HFF-Myc (cell line): ENCODE results near the gene CYP2S1.
A peak's percentile ranks its signal among the peaks of the same experiment; 100 is the strongest.

Experiments
- DNase-seq: peaks from one replicate; pipeline ENCODE4 v3.0.0-alpha.2; 2011; ENCODE audit warnings: low read depth; ENCODE audit errors: extremely low read depth
- H3K4me3 ChIP-seq: replicated peaks from 2 replicates; pipeline ENCODE4 v1.5.1; 2011; ENCODE audit warnings: low read depth, mild to moderate bottlenecking, control low read depth, low read length
- TF ChIP-seq, protein P1 (sequence below): IDR thresholded peaks from 2 replicates; pipeline ENCODE4 v1.5.1; 2012; ENCODE audit warnings: mild to moderate bottlenecking, low read depth, low read length, control low read depth; ENCODE audit errors: missing control alignments

The CYP2S1 gene

DNA sequence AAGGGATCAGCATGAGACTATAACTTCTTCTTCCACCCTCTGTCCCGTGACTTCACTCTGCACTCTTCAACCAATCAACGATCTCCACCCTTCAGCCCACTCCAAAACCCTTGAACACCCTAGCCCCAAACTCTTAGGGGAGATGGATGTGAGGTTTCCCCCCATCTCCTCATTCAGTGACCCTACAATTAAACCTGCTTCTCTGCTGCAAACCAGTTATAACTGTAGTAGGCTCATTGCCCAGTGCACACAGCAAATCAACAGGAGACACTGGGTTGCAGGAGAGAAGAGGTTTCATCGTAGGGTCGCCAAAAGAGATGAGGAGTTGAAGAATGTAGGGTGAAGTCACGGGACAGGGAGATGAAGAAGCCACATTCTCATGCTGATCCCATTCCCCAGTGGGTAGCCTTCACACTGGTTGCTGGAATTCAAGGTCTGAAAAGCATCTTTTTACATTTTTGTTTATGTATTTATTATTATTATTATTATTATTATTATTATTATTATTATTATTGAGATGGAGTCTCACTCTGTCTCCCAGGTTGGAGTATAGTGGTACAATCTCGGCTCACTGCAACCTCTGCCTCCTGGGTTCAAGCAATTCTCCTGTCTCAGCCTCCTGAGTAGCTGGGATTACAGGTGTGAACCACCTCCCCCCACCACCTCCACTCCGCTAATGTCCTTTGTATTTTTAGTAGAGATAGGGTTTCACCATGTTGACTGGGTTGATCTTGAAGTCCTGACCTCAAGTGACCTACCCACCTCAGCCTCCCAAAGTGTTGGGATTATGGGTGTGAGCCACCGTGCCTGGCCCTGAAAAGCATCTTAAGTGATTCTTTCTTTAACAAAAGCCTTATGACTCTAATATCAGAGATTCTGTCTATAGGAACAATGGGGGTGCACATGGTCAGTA, 5.8 kb upstream of the CYP2S1 start:
- no peak for DNase-seq
- TF ChIP-seq, protein P1, sequence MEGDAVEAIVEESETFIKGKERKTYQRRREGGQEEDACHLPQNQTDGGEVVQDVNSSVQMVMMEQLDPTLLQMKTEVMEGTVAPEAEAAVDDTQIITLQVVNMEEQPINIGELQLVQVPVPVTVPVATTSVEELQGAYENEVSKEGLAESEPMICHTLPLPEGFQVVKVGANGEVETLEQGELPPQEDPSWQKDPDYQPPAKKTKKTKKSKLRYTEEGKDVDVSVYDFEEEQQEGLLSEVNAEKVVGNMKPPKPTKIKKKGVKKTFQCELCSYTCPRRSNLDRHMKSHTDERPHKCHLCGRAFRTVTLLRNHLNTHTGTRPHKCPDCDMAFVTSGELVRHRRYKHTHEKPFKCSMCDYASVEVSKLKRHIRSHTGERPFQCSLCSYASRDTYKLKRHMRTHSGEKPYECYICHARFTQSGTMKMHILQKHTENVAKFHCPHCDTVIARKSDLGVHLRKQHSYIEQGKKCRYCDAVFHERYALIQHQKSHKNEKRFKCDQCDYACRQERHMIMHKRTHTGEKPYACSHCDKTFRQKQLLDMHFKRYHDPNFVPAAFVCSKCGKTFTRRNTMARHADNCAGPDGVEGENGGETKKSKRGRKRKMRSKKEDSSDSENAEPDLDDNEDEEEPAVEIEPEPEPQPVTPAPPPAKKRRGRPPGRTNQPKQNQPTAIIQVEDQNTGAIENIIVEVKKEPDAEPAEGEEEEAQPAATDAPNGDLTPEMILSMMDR = no peak
- no peak overlapping the region for H3K4me3 ChIP-seq

DNA sequence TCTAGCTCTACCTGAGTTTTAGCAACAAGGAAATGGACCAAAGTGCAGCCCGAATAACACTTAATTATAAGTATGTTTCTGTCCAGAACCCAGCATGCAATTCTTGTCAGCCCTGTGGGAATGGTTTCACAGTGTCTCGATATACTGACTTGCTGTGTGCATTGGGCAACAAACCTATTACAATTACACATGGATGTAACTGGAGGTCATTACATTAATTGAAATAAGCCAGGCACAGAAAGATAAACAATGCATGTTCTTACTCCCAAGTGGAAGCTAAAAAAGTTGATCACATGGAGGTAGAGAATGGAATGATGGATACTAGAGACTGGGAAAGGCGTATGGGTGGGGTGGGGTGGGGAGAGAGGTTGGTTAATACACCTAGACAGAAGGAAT, 5.1 kb upstream of the CYP2S1 start:
- H3K4me3 ChIP-seq = no peak overlapping the region
- TF ChIP-seq, protein P1 = no peak
- no peak for DNase-seq

- no peak overlapping the region for H3K4me3 ChIP-seq
- TF ChIP-seq, protein P1 = no peak
- DNase-seq = no peak
Measured at GRCh38 chr19:41189425-41190065, 3.5 kb upstream of the CYP2S1 start.

DNA sequence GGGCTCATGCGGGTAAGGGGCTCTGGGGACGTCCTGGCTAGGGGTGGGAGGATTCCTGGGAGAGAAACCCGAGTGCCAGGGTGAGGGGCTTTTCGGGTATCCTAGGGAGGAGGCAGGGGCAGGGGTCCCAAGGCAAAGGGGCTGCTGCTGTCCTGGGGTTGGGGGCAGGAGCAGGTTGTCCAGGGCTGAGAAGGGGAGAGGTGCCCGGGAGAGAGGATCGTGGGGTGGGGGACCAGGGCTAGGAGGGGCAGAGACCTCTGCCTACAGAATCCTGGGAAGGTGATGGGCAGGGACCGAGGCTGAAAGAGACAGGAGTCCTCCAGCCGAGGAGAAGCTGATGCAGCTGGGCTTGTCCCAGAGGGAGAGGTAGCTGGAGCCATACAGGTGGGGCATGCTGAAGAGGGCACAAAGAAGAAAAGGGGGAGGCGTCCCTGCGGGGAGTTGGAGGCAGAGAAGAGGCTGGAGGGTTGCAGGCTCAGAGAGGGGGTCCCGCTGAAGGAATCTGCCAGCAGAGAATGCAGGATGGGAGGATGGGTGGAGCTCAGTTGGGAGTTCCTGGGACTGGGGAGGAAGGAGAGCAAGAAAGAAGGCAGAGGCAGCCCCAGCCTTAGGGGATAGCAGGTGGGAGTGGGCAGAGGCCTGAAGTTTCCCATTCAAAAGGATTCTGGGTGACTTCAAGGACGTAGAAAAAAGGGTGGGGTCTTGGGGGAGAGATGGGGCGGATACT, 574 bp downstream of the CYP2S1 start:
- peak overlapping the region; percentile 43 for H3K4me3 ChIP-seq
- TF ChIP-seq, protein P1 = no peak
- DNase-seq = no peak

DNA sequence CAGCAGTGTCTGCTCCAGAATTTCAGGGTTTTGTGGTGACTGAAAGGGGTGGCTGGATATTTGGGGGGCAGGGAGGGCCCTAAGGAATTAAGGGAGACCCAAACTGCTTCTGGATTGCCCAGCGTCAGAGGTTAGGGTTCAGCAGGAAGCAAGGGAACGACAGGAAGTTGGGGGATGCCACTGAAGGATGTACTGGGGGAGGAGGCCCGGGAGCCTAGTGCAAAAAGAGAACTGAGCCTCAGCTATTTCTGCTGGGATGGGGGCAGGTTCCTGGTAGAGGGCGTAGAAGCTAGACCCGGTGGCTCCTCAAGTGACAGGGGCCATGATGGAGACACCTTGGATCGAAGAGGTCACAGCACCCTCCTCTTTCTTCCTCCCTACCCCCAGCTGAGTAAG, 1.1 kb downstream of the CYP2S1 start:
- no peak overlapping the region for H3K4me3 ChIP-seq
- no peak for DNase-seq
- TF ChIP-seq, protein P1 = no peak

DNA sequence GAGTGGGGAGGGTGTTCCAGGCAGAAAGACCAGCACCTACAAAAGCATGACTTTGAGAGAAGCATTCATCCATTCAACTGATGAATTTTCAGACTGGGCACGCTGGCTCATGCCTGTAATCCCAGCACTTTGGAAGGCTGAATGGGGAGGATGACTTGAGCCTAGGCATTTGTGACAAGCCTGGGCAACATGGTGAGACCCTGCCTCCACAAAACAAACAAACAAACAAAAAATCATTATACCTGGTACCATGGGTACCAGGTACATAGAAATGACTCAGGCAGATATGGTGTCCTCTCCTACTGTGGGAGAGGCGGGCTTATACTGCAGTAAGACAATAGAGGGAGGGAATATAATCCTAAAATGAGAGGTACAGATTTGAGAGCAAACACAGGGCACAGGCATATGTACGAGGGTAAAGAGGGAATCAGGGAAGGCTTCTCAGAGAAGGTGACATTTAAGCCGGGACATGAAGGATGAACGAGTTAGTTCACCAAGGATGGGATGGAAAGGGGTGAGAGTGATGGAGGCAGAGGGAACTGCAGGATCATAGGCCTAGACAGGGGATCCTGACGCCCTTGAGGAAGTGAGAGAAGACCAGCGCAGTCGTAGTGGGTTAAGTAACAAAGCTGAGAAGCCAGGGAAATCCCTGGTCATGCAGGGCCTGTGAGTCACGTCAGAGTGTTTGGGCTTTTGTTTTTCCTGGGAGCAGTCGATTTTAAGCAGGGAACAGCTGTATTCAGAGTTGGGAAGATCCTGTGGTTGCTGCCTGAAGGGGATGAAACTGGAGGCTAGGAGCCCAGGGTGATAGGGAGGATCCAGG, 2.9 kb downstream of the CYP2S1 start:
- H3K4me3 ChIP-seq = no peak overlapping the region
- no peak for DNase-seq
- TF ChIP-seq, protein P1 = no peak
